GM21825 (cell line): ENCODE measurements around the gene B9D2.

ENCODE experiments used
- ATAC-seq: cut with Tn5 transposase; IDR thresholded peaks from one replicate; pipeline ENCODE4 v1.9.1; 2021; ENCODE audit warnings: mild to moderate bottlenecking, moderate library complexity; ENCODE audit not compliant: unreplicated experiment

Gene B9D2

DNA sequence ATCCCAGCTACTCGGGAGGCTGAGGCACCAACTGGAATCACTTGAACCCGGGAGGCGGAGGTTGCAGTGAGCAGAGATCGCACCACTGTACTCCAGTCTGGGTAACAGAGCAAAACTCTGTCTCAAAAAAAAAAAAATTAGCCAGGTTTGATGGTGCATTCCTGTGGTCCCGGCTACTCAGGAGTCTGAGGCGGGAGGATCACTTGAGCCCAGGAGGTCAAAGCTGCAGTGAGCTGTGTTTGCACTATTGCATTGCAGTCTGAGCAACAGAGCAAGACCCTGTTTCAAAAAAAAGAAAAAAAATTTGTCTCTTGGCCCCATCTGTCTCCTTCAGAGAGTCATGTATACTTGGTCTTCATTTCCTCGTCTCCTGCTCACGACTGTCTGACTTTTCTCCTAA is 52.3 kb downstream of the B9D2 start:
- ATAC-seq: no peak

DNA sequence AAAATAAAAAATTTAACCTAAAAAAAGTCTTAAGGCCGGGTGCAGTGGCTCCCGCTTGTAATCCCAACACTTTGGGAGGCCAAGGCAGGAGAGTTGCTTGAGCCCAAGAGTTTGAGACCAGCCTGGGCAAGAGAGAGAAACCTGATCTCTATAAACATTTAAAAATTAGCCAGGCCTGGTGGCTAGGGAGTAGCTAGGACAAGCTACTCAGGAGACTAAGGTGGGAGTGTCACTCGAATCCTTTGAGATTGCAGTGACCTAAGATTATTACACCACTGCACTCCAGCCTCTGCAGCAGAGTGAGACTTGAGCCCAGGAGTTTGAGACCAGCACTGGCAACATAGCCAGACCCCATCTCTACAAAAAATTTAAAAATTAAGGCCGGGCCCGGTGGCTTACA is 52.9 kb downstream of the B9D2 start:
- no peak for ATAC-seq

DNA sequence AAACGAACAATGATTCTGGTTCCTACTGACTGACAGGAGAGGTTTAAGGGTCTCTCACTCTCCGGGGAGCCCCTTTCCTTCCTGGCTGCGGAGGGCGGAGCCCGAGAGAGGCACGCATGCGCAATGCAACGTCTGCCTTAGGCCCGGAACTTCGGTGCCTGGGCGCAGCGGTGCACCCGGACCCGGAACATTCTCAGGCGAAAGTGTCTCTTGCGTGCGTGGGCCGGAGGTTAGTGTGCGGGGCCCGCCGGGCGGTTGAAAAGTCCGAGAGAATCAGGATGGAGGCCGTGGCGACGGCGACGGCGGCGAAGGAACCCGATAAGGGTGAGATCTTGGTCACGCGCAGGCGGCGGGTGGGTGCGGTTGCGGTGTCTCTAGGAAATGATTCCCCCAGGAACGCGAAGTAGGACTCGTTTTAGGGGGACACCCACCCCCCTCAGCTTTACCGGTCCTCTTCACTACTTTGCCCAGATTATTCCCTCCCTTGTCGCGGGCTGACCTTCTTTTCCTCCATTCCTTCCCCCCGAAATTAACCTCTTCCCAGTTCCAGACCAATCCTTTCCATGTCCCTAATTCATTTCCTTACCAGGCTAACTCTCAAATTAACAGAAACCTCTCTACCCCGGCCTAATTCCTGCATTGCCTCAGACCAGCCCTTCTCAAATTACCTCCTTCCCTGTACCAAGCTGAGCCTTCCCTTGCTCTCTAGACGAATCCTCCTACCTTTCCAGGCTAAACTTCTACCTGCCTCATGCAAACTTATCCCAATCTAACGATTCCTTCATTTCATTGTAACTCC is 53.7 kb downstream of the B9D2 start, which contains the start of gene CCDC97:
TSS of gene CCDC97 (plus strand) at position 140 of the 799 bp plus-strand sequence. CDS start at position 279, 139 bp downstream.
- ATAC-seq: peak; percentile 53

DNA sequence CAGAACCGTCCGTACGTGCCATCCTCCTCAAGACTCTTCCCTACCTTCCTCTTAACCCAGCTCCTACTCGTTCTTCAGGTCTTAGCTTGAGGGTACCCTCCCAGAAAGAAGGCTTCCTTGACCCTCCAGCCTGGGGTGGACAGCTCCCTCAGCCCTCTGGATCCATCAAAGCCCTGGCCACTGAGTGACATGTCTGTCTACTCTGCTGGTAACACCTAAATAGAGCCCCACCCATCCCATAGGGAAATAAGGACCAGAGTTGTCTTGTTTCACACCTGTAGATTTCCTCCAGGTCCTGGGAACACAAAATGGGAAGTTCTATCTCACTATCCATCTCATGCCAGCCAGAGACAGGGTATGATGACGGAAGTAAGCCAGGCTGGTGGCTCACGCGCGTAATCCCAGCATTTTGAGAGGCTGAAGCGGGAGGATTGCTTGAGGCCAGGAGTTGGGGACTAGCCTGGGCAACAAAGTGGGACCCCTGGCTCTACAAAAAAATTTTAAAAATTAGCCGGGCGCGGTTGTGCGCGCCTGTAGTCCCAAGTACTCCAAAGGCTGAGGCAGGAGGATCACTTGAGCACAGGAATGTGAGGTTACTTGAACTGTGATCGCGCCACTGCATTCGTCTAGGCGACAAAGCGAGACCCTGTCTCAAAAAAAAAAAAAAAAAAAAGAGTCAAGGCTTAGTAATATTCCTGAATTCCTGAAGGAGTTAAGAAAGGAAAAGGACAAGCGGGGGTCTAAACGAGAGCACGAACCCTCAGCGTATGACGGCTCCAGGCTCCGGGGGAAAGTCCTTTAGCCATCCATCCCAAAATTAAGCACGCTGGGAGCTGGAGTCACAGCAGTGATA is 54.5 kb downstream of the B9D2 start:
- ATAC-seq: no peak

DNA sequence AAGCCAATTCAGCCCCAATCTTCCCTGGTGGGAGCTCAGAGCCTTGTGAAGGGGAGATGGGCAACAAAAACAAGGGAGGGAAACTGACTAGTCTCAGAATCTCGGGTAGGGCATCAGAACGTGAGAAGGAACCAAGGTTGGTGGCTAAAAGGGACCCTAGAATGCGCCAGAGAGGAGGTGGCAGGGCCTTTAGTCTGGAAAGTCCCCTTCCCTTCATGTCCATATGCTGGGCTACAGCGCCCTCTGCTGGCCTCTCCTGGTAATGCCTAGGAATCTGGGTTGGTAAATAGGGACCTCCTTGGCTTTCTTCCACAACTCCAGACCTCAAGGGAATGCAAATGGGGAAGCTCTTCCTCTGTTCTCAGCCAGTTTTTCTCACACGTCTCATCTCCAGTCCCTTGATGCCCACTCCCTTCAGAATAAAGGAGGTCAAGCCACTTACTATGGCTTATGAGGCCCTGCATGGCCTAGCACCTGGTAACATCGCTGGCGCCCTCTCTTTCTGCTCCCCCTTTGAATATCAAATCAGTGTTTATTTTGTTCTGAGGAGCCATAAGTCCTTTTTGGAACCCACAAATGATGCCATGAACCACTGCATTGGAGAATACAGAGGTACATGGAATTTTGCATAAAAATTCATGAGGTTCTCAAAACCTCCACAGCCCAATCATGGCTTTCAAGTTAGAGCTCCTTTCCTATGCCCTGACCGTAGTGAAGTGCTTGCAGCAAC is 55.3 kb downstream of the B9D2 start:
- ATAC-seq: peak; percentile 31

DNA sequence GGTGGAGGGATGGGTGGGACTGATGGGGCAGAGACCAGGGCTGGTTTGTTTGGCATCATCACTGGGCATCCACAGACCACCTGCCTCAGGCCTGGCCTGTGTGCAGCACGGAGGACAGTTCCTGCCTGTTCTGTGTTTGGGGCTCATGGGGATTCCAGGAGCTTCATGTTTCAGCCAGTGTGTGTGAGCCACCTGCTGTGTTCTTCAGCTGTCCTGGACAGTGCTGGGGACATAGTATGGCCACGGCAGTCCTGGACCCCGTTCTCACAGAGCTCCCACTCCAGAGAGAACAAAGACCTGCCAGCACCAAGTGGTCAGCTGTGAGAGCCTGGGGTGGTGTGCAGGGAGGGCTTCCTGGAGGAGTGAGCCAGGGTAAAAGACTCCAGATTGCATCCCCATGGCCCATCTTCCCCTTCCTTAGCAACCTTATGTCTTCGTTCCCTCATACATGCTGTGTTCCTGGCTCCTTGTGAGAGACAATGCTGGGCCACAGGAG is 55.9 kb downstream of the B9D2 start:
- no peak for ATAC-seq

DNA sequence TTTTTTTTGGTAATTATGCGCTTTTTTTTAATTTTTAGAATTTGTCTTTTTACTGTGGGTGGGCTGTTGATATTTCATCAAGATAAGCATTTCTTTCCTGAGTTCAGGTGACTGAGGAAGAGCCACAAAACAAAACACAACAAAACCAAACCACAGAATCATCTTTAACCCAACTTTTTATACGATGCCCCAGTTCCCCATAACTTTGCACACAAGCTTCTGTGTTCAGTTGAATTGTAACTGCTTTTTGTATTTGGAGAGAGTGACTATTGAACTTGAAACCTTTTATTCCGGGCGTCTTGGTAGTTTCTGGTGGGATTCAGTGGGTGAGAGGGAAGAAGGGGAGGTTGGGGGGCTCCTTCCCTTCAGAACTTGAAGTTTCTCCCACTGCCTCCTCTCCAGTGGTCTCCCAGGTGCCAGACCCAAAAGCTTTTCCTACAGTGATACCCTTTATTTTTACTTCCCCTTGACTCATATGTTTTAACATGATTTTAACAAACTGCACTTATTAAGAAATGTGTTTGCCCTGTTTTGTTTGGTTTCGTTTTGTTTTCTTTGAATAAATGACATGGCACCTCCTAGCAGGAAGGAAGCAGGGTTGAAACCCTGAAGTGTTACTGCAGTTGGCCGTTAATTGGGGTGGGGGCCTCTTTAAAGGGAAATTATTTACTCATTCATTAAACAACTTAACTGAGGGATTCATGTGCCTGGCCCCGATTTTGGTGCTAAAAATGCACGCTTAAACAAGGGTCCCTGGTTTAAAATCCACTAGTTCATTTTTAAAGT is 56.7 kb downstream of the B9D2 start:
- no peak for ATAC-seq

DNA sequence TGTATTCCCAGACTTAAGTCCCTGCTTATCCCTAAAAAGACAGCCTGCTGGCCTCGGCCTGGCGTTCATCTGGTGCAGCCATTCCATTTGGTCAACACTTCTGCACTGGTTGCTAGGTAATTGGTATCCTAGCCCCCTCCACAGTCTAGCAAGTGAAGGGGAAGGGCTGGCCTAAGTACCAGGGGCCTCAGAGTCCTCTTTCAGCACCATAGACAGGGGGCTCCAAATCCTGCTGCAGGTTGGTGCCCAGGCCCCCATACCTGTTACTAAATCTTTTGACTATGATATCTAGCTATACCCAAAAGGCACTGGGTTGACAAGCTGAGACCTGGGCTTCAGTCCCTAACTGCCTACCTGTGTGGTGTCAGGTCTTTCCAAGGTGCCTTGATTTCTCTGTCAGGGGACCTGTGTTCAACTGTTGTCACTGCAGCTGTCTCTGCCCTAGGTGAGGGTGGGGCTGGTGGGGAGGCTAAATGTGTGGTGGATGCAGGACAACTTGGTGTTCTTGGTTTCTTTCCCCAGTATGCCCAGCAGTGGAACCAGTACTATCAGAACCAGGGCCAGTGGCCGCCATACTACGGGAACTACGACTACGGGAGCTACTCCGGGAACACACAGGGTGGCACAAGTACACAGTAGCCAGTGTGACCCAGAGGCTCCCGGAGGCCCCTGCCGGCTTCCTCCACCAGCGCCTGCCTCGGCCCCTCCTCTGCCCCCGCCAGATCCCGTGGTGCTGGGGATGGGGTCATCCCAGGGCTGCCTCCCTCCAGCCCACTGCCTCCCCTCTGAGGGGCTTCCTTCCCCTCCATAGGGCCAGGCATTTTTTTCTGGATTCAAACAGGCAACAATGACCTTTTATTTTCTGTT is 57.8 kb downstream of the B9D2 start:
- no peak for ATAC-seq

DNA sequence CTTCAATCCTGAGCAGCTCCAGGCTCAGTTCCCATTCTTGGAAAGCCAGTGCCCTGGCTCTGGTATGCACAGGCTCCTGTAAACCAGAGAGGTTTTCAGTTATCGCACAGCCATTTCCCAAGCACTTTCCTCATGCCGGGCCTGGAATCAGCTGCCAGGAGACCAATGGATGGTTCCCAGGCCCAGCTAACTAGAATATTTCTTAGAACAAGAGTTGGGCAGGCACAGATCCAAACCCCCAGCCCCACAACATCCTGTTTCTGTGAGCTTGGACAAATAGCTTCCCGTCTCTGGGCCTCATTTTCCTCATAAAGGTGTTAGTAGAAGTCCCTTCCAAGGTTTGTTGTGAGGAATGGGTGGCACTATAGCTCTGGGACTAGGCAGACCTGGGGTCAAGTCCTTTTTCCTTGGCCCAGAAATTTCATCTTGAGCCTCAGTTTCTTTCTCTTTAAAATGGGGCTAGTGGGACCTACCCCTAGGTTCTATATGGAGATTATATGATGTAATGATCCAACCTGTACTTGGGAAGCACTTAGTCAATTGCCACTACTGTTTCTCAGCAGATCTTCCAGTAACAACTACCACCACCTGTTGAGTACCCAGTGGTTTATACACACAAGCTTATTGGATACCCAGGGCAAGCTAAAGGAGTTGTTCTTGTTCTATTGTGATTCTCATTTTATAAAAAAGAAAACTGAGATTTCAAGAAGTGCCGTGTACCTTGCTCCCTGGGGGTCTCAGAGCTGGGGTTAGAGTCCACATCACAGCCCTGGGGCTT is 59.1 kb downstream of the B9D2 start:
- ATAC-seq: no peak
